ENCODE results near the gene ZNF710.

DNA sequence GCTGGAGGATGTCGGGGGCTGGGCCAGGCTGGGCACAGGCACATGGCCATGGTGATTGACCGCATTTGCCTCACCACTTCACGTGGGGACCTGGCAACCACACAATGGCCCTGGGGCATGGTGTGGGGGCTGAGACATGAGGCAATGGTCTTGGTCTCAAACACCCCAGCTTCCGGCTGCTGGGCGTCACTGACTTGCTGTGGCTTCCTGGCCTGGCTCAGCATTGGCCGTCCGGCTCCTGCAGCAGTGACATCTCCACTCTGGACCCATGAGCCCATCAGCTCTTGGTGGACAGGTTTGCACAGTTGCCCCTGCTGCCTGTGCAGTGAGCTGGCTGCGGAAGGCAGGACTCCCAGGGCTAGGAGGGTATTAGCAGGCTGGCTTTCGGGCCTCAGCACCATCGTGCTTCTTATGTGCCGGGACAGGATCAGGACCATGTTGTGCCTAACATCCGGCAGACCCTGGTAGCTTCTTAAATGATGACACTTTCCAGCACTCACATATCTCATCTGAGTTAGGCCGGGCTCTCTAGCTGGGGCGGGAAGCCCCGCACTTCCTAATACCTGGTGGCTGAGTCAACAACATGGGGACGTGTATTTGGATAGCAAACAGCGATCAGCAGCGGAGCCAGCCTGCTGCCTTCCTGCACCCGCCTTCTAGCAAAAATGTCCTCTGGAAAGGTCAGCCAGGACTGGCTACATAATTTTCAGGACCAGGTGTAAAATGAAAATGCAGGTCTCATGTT is 34.1 kb downstream of the ZNF710 start:
- TF ChIP-seq, protein P1, sequence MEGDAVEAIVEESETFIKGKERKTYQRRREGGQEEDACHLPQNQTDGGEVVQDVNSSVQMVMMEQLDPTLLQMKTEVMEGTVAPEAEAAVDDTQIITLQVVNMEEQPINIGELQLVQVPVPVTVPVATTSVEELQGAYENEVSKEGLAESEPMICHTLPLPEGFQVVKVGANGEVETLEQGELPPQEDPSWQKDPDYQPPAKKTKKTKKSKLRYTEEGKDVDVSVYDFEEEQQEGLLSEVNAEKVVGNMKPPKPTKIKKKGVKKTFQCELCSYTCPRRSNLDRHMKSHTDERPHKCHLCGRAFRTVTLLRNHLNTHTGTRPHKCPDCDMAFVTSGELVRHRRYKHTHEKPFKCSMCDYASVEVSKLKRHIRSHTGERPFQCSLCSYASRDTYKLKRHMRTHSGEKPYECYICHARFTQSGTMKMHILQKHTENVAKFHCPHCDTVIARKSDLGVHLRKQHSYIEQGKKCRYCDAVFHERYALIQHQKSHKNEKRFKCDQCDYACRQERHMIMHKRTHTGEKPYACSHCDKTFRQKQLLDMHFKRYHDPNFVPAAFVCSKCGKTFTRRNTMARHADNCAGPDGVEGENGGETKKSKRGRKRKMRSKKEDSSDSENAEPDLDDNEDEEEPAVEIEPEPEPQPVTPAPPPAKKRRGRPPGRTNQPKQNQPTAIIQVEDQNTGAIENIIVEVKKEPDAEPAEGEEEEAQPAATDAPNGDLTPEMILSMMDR (IDR thresholded peaks at IDR 0.05) = no peak
- TF ChIP-seq POLR2A (IDR thresholded peaks at IDR 0.05) = no peak
